Measurements from ENCODE around the gene IKZF1.

IKZF1 gene

GRCh38 chr7:50362712-50363282 lies 58.3 kb downstream of the IKZF1 start:
- no peak for DNase-seq (ENCODE audit: low read depth, low spot score)
- TF ChIP-seq SUZ12 (IDR thresholded peaks at IDR 0.05; ENCODE audit: extremely low read depth, insufficient read depth, insufficient read length) (no peak), YY1 (IDR thresholded peaks at IDR 0.05; ENCODE audit: insufficient read depth, insufficient read length) (no peak), ZNF274 (IDR thresholded peaks at IDR 0.05; ENCODE audit: low read depth, low read length) (no peak)
- H3K36me3 ChIP-seq (ENCODE audit: insufficient read depth, insufficient read length, low read length), result no peaks in the 10 kb centered on the region

GRCh38 chr7:50363327-50364060 lies 59.0 kb downstream of the IKZF1 start:
- Histone ChIP-seq H3K4me3 (ENCODE audit: insufficient read length, low read depth) (no peak overlapping the region), H3K4me1 (ENCODE audit: insufficient read depth, insufficient read length) (peaks cover 5% of the 10 kb centered on the region), H3K27me3 (ENCODE audit: insufficient read depth, insufficient read length) (no peaks in the 10 kb centered on the region), H3K36me3 (ENCODE audit: insufficient read depth, insufficient read length, low read length) (no peaks in the 10 kb centered on the region), H3K9ac (ENCODE audit: insufficient read length, low read depth) (no peak overlapping the region), H3K9me3 (ENCODE audit: insufficient read depth, low read length) (no peaks in the 10 kb centered on the region)
- no peak for TF ChIP-seq SUZ12 (IDR thresholded peaks at IDR 0.05; ENCODE audit: extremely low read depth, insufficient read depth, insufficient read length)
- TF ChIP-seq ZNF274 (IDR thresholded peaks at IDR 0.05; ENCODE audit: low read depth, low read length), result no peak
- TF ChIP-seq YY1 (IDR thresholded peaks at IDR 0.05; ENCODE audit: insufficient read depth, insufficient read length), result no peak
- no peak for DNase-seq (ENCODE audit: low read depth, low spot score)

More at GRCh38 chr7:50362712-50363282, 58.3 kb downstream of the IKZF1 start:
- Histone ChIP-seq H3K27me3 (ENCODE audit: insufficient read depth, insufficient read length) (no peaks in the 10 kb centered on the region), H3K4me1 (ENCODE audit: insufficient read depth, insufficient read length) (peaks cover 5% of the 10 kb centered on the region), H3K9ac (ENCODE audit: insufficient read length, low read depth) (no peak overlapping the region), H3K4me3 (ENCODE audit: insufficient read length, low read depth) (no peak overlapping the region), H3K9me3 (ENCODE audit: insufficient read depth, low read length) (no peaks in the 10 kb centered on the region)

GRCh38 chr7:50364645-50365044 lies 60.1 kb downstream of the IKZF1 start:
- H3K9me3 ChIP-seq (ENCODE audit: insufficient read depth, low read length), result no peaks in the 10 kb centered on the region
- H3K36me3 ChIP-seq (ENCODE audit: insufficient read depth, insufficient read length, low read length), result no peaks in the 10 kb centered on the region
- H3K4me1 ChIP-seq (ENCODE audit: insufficient read depth, insufficient read length), result peaks cover 3% of the 10 kb centered on the region
- H3K4me3 ChIP-seq (ENCODE audit: insufficient read length, low read depth), result no peak overlapping the region
- H3K9ac ChIP-seq (ENCODE audit: insufficient read length, low read depth), result no peak overlapping the region
- DNase-seq (ENCODE audit: low read depth, low spot score), result no peak
- TF ChIP-seq YY1 (IDR thresholded peaks at IDR 0.05; ENCODE audit: insufficient read depth, insufficient read length), result no peak
- TF ChIP-seq ZNF274 (IDR thresholded peaks at IDR 0.05; ENCODE audit: low read depth, low read length), result no peak
- TF ChIP-seq SUZ12 (IDR thresholded peaks at IDR 0.05; ENCODE audit: extremely low read depth, insufficient read depth, insufficient read length), result no peak
- H3K27me3 ChIP-seq (ENCODE audit: insufficient read depth, insufficient read length), result no peaks in the 10 kb centered on the region

GRCh38 chr7:50366311-50366710 lies 61.8 kb downstream of the IKZF1 start:
- DNase-seq (ENCODE audit: low read depth, low spot score), result no peak
- Histone ChIP-seq H3K36me3 (ENCODE audit: insufficient read depth, insufficient read length, low read length) (no peaks in the 10 kb centered on the region), H3K9me3 (ENCODE audit: insufficient read depth, low read length) (no peaks in the 10 kb centered on the region), H3K4me1 (ENCODE audit: insufficient read depth, insufficient read length) (no peaks in the 10 kb centered on the region), H3K9ac (ENCODE audit: insufficient read length, low read depth) (no peak overlapping the region), H3K27me3 (ENCODE audit: insufficient read depth, insufficient read length) (no peaks in the 10 kb centered on the region), H3K4me3 (ENCODE audit: insufficient read length, low read depth) (no peak overlapping the region)
- TF ChIP-seq YY1 (IDR thresholded peaks at IDR 0.05; ENCODE audit: insufficient read depth, insufficient read length), result no peak
- no peak for TF ChIP-seq SUZ12 (IDR thresholded peaks at IDR 0.05; ENCODE audit: extremely low read depth, insufficient read depth, insufficient read length)
- TF ChIP-seq ZNF274 (IDR thresholded peaks at IDR 0.05; ENCODE audit: low read depth, low read length), result no peak

- Histone ChIP-seq H3K9me3 (ENCODE audit: insufficient read depth, low read length) (no peaks in the 10 kb centered on the region), H3K27me3 (ENCODE audit: insufficient read depth, insufficient read length) (no peaks in the 10 kb centered on the region), H3K36me3 (ENCODE audit: insufficient read depth, insufficient read length, low read length) (no peaks in the 10 kb centered on the region), H3K4me1 (ENCODE audit: insufficient read depth, insufficient read length) (no peaks in the 10 kb centered on the region), H3K9ac (ENCODE audit: insufficient read length, low read depth) (no peak overlapping the region), H3K4me3 (ENCODE audit: insufficient read length, low read depth) (no peak overlapping the region)
- no peak for DNase-seq (ENCODE audit: low read depth, low spot score)
- TF ChIP-seq ZNF274 (IDR thresholded peaks at IDR 0.05; ENCODE audit: low read depth, low read length), result no peak
- no peak for TF ChIP-seq YY1 (IDR thresholded peaks at IDR 0.05; ENCODE audit: insufficient read depth, insufficient read length)
- TF ChIP-seq SUZ12 (IDR thresholded peaks at IDR 0.05; ENCODE audit: extremely low read depth, insufficient read depth, insufficient read length), result no peak
These were observed 62.6 kb downstream of the IKZF1 start for GRCh38 chr7:50367100-50367499.

- TF ChIP-seq YY1 (IDR thresholded peaks at IDR 0.05; ENCODE audit: insufficient read depth, insufficient read length) (no peak), ZNF274 (IDR thresholded peaks at IDR 0.05; ENCODE audit: low read depth, low read length) (no peak), SUZ12 (IDR thresholded peaks at IDR 0.05; ENCODE audit: extremely low read depth, insufficient read depth, insufficient read length) (no peak)
- Histone ChIP-seq H3K4me3 (ENCODE audit: insufficient read length, low read depth) (no peak overlapping the region), H3K27me3 (ENCODE audit: insufficient read depth, insufficient read length) (no peaks in the 10 kb centered on the region), H3K36me3 (ENCODE audit: insufficient read depth, insufficient read length, low read length) (no peaks in the 10 kb centered on the region), H3K9me3 (ENCODE audit: insufficient read depth, low read length) (no peaks in the 10 kb centered on the region), H3K9ac (ENCODE audit: insufficient read length, low read depth) (no peak overlapping the region), H3K4me1 (ENCODE audit: insufficient read depth, insufficient read length) (no peaks in the 10 kb centered on the region)
- no peak for DNase-seq (ENCODE audit: low read depth, low spot score)
These were observed 63.1 kb downstream of the IKZF1 start for GRCh38 chr7:50367570-50367969.

GRCh38 chr7:50368366-50368765 lies 63.9 kb downstream of the IKZF1 start:
- DNase-seq (ENCODE audit: low read depth, low spot score), result no peak
- Histone ChIP-seq H3K36me3 (ENCODE audit: insufficient read depth, insufficient read length, low read length) (no peaks in the 10 kb centered on the region), H3K4me1 (ENCODE audit: insufficient read depth, insufficient read length) (no peaks in the 10 kb centered on the region), H3K9me3 (ENCODE audit: insufficient read depth, low read length) (no peaks in the 10 kb centered on the region), H3K27me3 (ENCODE audit: insufficient read depth, insufficient read length) (no peaks in the 10 kb centered on the region), H3K9ac (ENCODE audit: insufficient read length, low read depth) (no peak overlapping the region), H3K4me3 (ENCODE audit: insufficient read length, low read depth) (no peak overlapping the region)
- TF ChIP-seq ZNF274 (IDR thresholded peaks at IDR 0.05; ENCODE audit: low read depth, low read length) (no peak), SUZ12 (IDR thresholded peaks at IDR 0.05; ENCODE audit: extremely low read depth, insufficient read depth, insufficient read length) (no peak), YY1 (IDR thresholded peaks at IDR 0.05; ENCODE audit: insufficient read depth, insufficient read length) (no peak)
